Uterus (tissue), 2 donors: Measurements from ENCODE around the gene GRIK4.

Source experiments
- POLR2A ChIP-seq, 2 donors: fragments of 450-650 bp; IDR thresholded peaks; one replicate each; pipeline ENCODE4 v1.6.1; 2016; ENCODE audit warnings: antibody characterized with exemption in 2 of 2, mild to moderate bottlenecking in 1 of 2, moderate library complexity in 1 of 2
- TF ChIP-seq, protein P1 (sequence below), 4 experiments: fragments of 200-600 bp in 2 of 4; fragments of 450-650 bp in 2 of 4; sonication (generic) in 2 of 4; IDR thresholded peaks; one replicate each; pipeline ENCODE4 v1.5.1; 2016 to 2019; ENCODE audit warnings: antibody characterized with exemption in 4 of 4, mild to moderate bottlenecking in 2 of 4, moderate library complexity in 1 of 4

DNA sequence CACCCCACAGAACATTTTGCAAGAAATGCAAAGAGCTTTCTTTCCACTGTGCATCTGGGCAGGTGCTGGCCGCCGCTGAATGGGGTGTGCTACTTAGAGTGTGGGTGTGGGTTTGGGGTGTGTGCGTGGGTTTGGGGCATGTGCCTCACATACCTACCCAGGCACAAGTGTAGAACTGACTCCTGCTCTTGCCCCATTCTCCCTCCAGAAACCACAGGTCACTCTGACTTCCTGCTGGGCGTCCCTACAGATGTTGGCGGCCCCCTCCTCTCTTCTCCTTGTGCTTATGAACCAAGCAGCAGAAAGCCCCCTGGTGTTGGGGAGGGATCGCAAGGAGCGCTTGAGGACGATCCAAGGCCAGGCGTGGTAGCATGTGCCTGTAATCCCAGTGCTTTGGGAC, 63.9 kb downstream of the GRIK4 start:
- TF ChIP-seq, protein P1, sequence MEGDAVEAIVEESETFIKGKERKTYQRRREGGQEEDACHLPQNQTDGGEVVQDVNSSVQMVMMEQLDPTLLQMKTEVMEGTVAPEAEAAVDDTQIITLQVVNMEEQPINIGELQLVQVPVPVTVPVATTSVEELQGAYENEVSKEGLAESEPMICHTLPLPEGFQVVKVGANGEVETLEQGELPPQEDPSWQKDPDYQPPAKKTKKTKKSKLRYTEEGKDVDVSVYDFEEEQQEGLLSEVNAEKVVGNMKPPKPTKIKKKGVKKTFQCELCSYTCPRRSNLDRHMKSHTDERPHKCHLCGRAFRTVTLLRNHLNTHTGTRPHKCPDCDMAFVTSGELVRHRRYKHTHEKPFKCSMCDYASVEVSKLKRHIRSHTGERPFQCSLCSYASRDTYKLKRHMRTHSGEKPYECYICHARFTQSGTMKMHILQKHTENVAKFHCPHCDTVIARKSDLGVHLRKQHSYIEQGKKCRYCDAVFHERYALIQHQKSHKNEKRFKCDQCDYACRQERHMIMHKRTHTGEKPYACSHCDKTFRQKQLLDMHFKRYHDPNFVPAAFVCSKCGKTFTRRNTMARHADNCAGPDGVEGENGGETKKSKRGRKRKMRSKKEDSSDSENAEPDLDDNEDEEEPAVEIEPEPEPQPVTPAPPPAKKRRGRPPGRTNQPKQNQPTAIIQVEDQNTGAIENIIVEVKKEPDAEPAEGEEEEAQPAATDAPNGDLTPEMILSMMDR (IDR thresholded peaks at IDR 0.05) = no peak
- TF ChIP-seq POLR2A (IDR thresholded peaks at IDR 0.05) = no peak
